ENCODE data around the gene TSPAN5.

- TF ChIP-seq MXI1 (IDR thresholded peaks at IDR 0.05; ENCODE audit: borderline replicate concordance, low read depth, low read length) (no peak), FOS (IDR thresholded peaks at IDR 0.05; ENCODE audit: low read depth, low read length) (no peak), CTCF (conservative IDR thresholded peaks at IDR 0.05; ENCODE audit: low read depth, low read length) (no peak)
These were observed 141.8 kb downstream of the TSPAN5 start for GRCh38 chr4:98516441-98517217.

All from IMR-90 (cell line).